Glomerular visceral epithelial cell (primary cell): ENCODE results near the gene PSRC1.

Experiments
- DNase-seq: peaks from one replicate; pipeline ENCODE4 v3.0.0-alpha.2; 2016; ENCODE audit errors: extremely low spot score

PSRC1 gene

DNA sequence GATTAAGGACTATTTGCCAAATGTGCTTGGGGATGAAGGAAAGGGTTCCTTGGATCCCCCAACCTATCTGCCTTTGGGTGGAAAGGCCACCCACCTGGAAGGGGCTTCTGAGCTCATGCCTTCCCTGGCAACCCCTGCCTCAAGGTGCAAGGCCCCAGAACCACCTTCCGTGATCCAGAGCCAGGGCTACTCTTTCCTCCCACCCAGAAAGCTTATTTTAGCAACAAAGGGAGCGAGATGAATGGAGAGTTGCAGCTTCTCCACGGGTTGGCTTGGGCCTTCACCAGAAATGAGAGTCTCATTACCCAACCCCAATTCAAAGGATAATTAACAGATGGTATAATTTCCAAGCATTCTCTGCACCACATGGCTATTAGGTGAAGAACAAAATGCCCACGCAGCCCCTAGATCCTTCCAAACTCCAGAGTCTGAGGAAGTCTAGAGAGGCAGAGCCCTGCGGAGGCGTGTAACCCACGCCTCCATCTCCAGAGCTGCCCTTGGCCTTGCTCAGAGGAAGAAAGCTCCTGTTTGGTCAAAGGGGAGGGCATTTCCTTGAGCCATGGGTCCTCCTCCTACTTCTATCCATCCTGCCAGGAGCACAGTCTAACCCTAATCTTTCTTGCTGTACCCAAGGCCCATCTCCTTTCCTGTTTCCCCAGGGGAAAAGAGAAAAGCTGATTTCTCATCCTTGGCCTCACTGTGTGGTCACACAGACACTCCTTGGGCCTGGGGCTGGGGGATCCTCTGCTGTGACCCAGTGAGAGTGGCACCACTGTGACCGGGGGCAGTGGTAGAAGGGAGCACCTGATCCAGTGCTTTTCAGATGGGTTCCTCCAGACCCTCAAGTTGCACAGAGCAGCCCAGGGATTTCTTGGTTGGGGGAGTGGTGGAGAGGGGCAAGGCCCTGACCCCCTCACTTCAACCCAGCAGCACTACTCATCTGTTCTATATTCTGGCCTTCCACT, 35.3 kb downstream of the PSRC1 start:
- no peak for DNase-seq

DNA sequence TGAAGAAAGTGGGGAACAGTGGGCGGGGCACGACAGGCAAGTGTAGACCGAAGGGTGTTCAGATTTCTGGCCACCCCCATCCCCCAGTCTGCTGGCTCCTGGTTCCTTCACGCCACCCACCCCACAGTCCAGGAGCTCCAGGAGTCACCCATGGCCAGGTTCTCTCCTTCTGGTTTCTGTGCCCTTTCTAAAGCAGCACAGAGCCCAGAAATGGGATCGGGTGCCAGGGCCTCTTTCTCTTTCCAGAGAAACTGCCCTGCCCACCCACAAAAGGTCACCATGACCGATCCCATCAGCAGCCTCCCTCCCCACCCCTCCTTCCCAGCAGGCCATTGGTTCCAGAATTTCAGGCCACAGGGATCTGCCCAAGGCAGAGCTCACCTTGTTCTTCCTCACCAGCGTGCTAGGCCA, 36.8 kb downstream of the PSRC1 start:
- no peak for DNase-seq

GRCh38 chr1:109243860-109244552, 38.9 kb downstream of the PSRC1 start:
- no peak for DNase-seq

DNA sequence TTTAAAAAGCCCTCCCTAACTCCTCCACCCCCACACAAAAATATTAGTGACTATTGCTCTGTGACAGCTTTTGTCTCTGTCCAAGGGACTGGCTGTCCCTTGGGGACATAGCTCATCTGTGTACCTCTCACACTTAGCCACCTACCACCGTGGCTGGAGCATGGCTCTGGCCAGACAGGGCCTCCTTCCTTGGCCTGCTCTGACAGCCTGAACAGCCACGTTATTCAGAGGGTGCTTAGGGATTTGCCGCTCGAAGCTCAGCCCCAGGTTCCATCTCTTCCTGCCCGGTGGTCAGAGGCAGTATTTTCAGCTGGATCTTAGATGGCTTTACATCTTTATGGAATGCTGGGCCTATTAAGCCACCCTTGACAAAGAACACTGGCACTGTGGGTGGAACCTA, 39.7 kb downstream of the PSRC1 start:
- DNase-seq = no peak

DNA sequence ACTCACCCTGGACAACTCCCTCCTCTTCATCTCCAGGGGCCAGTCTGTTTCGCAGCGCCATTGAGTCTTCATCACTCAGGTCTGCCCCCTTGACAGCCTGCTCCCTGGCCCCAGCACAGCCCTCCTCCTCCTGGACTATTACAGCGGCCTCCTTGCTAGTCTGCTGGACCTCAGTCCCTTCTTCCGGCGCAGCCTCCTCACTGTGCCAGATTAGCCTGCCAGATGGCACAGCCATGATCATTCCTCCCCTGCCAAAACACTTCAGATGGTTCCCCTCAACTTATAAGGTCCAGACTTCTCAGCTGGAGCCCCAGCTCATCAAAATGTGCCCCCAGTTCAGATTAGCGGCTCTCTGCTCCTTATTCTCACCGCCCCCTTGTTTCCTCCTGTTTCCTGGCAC, 40.6 kb downstream of the PSRC1 start:
- DNase-seq = no peak

DNA sequence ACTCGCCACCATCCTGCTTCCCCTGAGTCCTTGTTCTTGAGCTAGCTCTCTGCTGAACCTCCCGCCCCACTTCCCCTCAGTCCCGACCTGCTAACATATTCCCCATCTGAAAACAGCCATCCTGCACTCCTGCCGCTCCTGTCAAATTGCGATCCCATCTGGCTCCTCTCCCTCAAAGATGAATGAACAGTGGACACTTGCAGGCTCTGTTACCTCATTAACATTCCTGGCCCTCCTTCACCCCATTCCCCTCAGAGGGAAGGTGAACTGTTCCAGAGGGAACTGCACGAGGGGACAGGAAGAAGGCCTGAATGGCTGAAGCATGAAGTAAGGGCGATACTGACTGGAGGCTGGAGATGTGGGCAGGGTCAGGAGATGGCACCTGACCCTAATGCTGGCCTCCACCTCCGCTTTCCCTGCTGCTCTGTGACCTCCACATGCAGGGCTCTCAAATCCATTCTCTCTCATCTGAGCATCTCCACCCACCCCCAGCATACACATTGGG, 41.1 kb downstream of the PSRC1 start:
- DNase-seq = no peak

DNA sequence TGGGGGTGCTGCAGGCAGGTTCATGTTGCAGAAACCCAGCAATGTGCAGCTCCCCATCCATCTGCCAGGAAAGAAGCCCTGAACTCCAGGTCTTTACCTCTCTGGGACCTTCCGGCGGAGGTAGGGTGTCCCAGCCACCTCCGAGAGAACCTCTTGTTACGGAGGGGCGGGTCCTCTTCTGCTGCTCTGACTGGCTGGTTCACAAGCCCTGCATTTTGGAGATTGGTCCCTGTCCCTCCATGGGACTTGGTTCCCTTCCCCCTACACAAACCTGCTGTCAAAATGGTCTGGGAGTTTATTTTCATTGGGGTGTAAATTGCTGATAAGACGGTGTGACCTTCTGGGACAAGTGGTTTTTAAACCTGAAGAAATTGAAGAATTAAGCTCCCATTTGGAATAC, 41.6 kb downstream of the PSRC1 start:
- DNase-seq = no peak

DNA sequence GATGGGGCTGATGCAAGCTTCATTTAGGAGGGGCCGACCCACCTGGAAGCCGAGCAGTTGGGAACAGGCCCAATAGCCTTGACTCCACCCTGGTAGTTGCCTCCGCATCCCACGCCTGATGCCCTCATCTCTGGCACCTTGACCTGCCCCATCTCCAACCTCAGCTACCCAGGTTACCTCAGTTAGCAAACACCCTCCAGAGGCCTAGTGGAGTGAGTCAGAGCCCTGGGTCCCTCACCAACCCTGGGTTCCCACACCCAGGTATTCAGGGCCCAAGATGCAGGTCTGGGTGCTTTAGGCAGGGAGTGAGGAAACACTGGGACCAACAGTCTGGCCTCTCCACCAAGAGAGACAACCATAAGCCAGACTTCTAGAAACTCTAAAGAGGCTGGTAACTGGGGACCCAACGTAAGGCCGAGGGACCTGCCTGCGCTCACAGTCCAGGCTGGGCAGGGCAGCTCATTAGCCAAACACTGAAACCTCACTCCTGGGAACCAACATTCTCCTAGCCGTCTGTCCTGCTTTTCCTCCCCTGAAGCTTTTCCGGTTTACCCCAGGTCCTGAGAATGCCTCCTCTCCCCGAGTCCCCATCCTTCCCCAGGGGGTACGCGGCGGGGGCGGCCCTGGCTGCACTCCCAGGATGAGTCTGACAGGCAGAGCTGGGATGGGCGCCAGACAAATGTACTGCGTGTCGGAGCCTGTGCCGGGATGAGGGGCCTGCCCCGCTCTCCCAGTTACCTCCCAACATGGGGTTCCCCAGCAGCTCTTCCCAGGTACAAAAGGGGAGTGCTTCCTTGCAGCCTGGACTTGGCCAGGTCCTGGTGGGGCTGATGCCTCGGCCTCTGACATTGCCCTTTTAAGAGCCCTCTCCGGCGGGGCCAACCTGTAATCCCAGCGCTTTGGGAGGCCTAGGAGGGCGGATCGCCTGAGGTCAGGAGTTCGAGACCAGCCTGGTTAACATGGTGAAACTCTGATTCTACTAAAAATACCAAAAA, 42.5 kb downstream of the PSRC1 start:
- no peak for DNase-seq

GRCh38 chr1:109239409-109240068, 43.4 kb downstream of the PSRC1 start:
- DNase-seq = peak; percentile 43

DNA sequence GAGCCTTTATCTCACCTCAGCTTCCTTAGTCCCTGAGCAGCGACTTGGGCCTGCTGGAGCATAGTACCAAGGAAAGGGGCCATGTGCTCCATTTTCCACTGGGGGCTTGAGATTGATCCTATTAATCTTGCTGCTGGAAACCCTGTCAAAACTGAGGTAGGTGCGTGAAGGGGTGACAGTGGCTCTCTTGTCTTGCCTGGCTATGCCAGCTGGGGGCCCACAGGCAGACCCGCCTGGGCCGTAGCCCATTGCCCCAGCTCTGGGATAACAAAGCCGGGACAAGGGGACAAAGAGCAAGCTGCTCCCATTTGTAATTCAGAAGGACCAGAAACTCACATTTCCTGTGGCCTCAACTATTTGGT, 43.9 kb downstream of the PSRC1 start:
- DNase-seq = no peak

GRCh38 chr1:109238382-109238781, 44.6 kb downstream of the PSRC1 start:
- DNase-seq = no peak

GRCh38 chr1:109237512-109237911, 45.4 kb downstream of the PSRC1 start:
- DNase-seq = no peak

DNA sequence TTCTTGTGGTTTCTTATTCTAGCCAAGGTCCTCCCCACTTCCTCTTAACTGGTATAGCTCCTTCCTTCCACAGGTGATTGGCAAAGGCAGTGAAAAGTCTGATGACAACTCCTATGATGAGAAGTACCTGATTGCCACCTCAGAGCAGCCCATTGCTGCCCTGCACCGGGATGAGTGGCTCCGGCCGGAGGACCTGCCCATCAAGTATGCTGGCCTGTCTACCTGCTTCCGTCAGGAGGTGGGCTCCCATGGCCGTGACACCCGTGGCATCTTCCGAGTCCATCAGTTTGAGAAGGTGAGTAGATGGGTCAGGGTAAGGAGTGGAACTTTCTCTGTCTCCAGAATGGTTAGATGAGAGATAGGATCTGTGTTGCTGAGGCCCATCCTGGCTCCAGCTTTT, 47.8 kb downstream of the PSRC1 start:
- no peak for DNase-seq

GRCh38 chr1:109231066-109231465, 51.9 kb downstream of the PSRC1 start:
- no peak for DNase-seq
